GM12873 (cell line): Measurements from ENCODE around the gene PJA1.

Experiments used
- TF ChIP-seq, protein P1 (sequence below): IDR thresholded peaks from 2 replicates; pipeline ENCODE4 v1.5.1; 2012; ENCODE audit warnings: low read depth, mild to moderate bottlenecking, moderate library complexity, low read length, control low read depth; ENCODE audit not compliant: insufficient read depth; ENCODE audit errors: missing control alignments

Gene PJA1

GRCh38 chrX:69121321-69122000, 43.8 kb downstream of the PJA1 start:
- TF ChIP-seq, protein P1, sequence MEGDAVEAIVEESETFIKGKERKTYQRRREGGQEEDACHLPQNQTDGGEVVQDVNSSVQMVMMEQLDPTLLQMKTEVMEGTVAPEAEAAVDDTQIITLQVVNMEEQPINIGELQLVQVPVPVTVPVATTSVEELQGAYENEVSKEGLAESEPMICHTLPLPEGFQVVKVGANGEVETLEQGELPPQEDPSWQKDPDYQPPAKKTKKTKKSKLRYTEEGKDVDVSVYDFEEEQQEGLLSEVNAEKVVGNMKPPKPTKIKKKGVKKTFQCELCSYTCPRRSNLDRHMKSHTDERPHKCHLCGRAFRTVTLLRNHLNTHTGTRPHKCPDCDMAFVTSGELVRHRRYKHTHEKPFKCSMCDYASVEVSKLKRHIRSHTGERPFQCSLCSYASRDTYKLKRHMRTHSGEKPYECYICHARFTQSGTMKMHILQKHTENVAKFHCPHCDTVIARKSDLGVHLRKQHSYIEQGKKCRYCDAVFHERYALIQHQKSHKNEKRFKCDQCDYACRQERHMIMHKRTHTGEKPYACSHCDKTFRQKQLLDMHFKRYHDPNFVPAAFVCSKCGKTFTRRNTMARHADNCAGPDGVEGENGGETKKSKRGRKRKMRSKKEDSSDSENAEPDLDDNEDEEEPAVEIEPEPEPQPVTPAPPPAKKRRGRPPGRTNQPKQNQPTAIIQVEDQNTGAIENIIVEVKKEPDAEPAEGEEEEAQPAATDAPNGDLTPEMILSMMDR = no peak

GRCh38 chrX:69120476-69120875, 44.8 kb downstream of the PJA1 start:
- TF ChIP-seq, protein P1 = no peak

DNA sequence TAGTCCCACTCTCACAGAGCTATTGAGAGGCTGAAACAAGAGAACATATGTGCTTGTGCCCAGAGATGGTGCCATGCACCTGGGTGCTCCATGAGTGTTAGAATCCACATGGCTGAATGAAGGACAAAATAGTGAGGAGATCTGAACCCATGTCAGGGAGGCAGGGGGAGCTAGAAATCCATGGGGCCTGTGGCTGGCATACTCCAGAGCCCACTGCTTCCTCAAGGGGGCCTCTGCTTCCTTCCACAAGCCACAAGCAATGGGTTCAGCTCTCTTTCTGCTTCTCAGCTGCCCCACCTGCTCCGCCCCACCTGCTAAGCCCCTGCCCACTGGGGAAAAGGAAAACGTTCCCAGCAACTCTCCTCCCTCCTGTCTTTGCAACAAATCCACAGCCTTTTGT, 46.1 kb downstream of the PJA1 start:
- TF ChIP-seq, protein P1 = no peak

GRCh38 chrX:69117876-69118526, 47.3 kb downstream of the PJA1 start:
- TF ChIP-seq, protein P1 = no peak

DNA sequence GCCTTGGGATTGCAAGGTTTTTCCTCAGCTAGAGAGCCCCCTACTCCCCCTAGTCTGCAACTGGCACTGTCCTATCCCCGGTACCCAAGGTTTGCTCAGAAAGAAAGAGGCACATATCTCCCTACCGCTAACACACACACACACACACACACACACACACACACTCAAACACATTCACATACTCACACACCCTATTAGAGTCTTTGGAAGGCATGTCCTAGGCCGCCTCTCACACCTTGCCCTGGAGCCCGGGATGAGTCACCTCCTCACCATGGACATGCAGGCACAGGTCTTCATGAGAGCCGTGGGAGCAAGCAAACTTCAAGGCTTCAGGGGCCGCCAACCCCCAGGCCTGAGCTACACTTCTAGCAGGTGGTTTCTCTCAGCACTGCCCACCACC, 49.2 kb downstream of the PJA1 start:
- TF ChIP-seq, protein P1 = no peak

DNA sequence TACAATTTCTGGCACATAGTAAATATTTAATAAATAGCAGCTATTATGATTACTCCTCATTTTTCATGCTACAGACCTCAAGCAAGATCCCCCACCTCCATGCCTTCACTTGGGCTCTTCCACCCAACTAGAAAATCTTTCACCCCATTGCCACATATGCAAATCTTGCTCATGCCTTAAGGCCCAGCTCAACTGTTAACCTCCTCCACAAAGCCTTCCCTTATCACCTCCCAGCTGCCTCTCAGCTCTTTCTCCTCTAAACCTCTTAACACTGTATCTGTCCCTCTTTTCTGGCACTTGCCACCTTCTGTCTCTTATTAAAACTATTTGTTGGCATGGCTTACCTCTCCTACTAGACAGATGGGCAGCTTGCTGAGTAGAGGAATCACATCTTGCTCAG, 51.5 kb downstream of the PJA1 start:
- TF ChIP-seq, protein P1 = no peak
